CD4-positive, alpha-beta T cell (primary cell): ENCODE data around the gene ATF1. TPM values are rescaled to one million over a fixed set of nuclear protein-coding genes. Genes with fewer than 3 reads are reported as not detected.

ENCODE experiments used
- ATAC-seq: fragments of 200-7000 bp; cut with Tn5 transposase; one replicate; pipeline ENCODE4 v1.10.0; 2022; ENCODE audit warnings: mild to moderate bottlenecking; ENCODE audit not compliant: poor library complexity
- CTCF ChIA-PET: fragments of 350-600 bp; sonication (Branson Sonifier 250); formaldehyde crosslinking; loops from one replicate; lab custom pipeline; 2021; ENCODE audit warnings: antibody characterized with exemption, inconsistent platforms; lab: Charles Lee
- POLR2A ChIA-PET: fragments of 350-600 bp; sonication (Branson Sonifier 250); formaldehyde crosslinking; loops from one replicate; lab custom pipeline; 2021; ENCODE audit warnings: antibody characterized with exemption, inconsistent platforms; lab: Charles Lee
- DNase-seq, 14 experiments: peaks; one replicate each; pipeline ENCODE4 v3.0.0-alpha.2; 2013 to 2020; ENCODE audit warnings: mixed read lengths in 2 of 14
- H3K27ac ChIP-seq, 2 donors: one replicate each; pipeline versions ENCODE4 v1.5.1 to v1.7.0; 2013; ENCODE audit warnings: low read length in 2 of 2, low read depth in 1 of 2, mild to moderate bottlenecking in 1 of 2
- H3K27me3 ChIP-seq, 2 experiments: 1 replicate in 1 of 2; 2 replicates in 1 of 2; pipeline versions ENCODE4 v1.6.1 to v1.7.0; 2013; ENCODE audit warnings: low read length in 2 of 2, control low read depth in 1 of 2, mild to moderate bottlenecking in 1 of 2, moderate library complexity in 1 of 2; ENCODE audit not compliant: insufficient read depth in 2 of 2, control insufficient read depth in 1 of 2
- H3K36me3 ChIP-seq: one replicate; pipeline ENCODE4 v1.6.1; 2013; ENCODE audit warnings: low read length, control low read depth; ENCODE audit not compliant: insufficient read depth
- H3K4me1 ChIP-seq: one replicate; pipeline ENCODE4 v1.6.1; 2013; ENCODE audit warnings: low read length, control low read depth; ENCODE audit not compliant: insufficient read depth
- H3K4me3 ChIP-seq: one replicate; pipeline ENCODE4 v1.5.1; 2013; ENCODE audit warnings: mild to moderate bottlenecking, low read length, moderate library complexity
- H3K9me3 ChIP-seq, 2 experiments: 1 replicate in 1 of 2; 2 replicates in 1 of 2; pipeline versions ENCODE4 v1.6.1 to v1.7.0; 2013; ENCODE audit warnings: low read length in 2 of 2, mild to moderate bottlenecking in 2 of 2, control low read depth in 1 of 2, moderate library complexity in 1 of 2; ENCODE audit not compliant: control insufficient read depth in 1 of 2, insufficient read depth in 1 of 2
- H3K27ac Mint-ChIP-seq: one replicate; pipeline ENCODE4 v1.8.0; 2020; ENCODE audit warnings: mixed read lengths
- H3K27me3 Mint-ChIP-seq: one replicate; pipeline ENCODE4 v1.8.0; 2021; ENCODE audit warnings: mixed read lengths
- H3K36me3 Mint-ChIP-seq: one replicate; pipeline ENCODE4 v1.8.0; 2021; ENCODE audit warnings: low read depth, mixed read lengths
- H3K4me1 Mint-ChIP-seq: one replicate; pipeline ENCODE4 v1.8.0; 2021; ENCODE audit warnings: low read depth, mixed read lengths
- H3K4me3 Mint-ChIP-seq: one replicate; pipeline ENCODE4 v1.8.0; 2020; ENCODE audit warnings: mild to moderate bottlenecking, mixed read lengths
- H3K9me3 Mint-ChIP-seq: one replicate; pipeline ENCODE4 v1.8.0; 2020; ENCODE audit warnings: mixed read lengths
- CTCF ChIP-seq: fragments of 200-600 bp; IDR thresholded peaks from one replicate; pipeline ENCODE4 v1.8.0; 2022; ENCODE audit warnings: antibody characterized with exemption, mild to moderate bottlenecking
- intact Hi-C, 2 experiments: fragments of 100-400 bp; cut with DNase I in 1 of 2; cut with micrococcal nuclease in 1 of 2; formaldehyde crosslinking; loops; one replicate each; pipeline versions ENCODE4 v1.15.1 to v1.9.0; 2023 to 2025; cut with DNase I, micrococcal nuclease
- total RNA-seq, 174 experiments: library from RNA in 2 of 174; stranded (reverse) in 2 of 174; gene quantifications; one replicate each; pipeline ENCODE4 v1.2.3 and lab custom pipeline; 2021 to 2026

ATF1 gene
- total RNA-seq, 2 experiments from 2014 or later: 11.3 TPM

- H3K4me3 Mint-ChIP-seq: no peak overlapping the region
- CTCF ChIA-PET: no interaction called here
- POLR2A ChIA-PET: interaction anchor here (0.6 kb wide), 1 partner anchor 202 kb away, joined by 4 read pairs; no protein-coding TSS in a partner anchor
- no peaks in the 10 kb centered on the region for H3K9me3 Mint-ChIP-seq
- H3K36me3 Mint-ChIP-seq: peaks cover 90% of the 10 kb centered on the region
- no peaks in the 10 kb centered on the region for H3K4me1 ChIP-seq
- H3K4me1 Mint-ChIP-seq: no peaks in the 10 kb centered on the region
- no peaks in the 10 kb centered on the region for H3K27me3 Mint-ChIP-seq
- H3K9me3 ChIP-seq: no peaks in the 10 kb centered on the region
- no peak for ATAC-seq
- H3K4me3 ChIP-seq: no peak overlapping the region
- intact Hi-C loops: no loop called here
- TF ChIP-seq CTCF: no peak
- no peak overlapping the region for H3K27ac Mint-ChIP-seq
- H3K36me3 ChIP-seq: peaks cover 82% of the 10 kb centered on the region
- DNase-seq: no peak
- H3K27me3 ChIP-seq: no peaks in the 10 kb centered on the region
- no peak overlapping the region for H3K27ac ChIP-seq
Observed at GRCh38 chr12:50720085-50720484, 43.8 kb upstream of the ATF1 start.

- Histone ChIP-seq H3K36me3 (peaks cover 82% of the 10 kb centered on the region), H3K9me3 (no peaks in the 10 kb centered on the region), H3K27ac (no peak overlapping the region), H3K27me3 (no peaks in the 10 kb centered on the region), H3K4me1 (no peaks in the 10 kb centered on the region), H3K4me3 (no peak overlapping the region)
- no peak for TF ChIP-seq CTCF
- CTCF ChIA-PET: no interaction called here
- H3K4me1 Mint-ChIP-seq: no peaks in the 10 kb centered on the region
- POLR2A ChIA-PET: interaction anchor here (0.6 kb wide), 1 partner anchor 203 kb away, joined by 4 read pairs; no protein-coding TSS in a partner anchor
- H3K4me3 Mint-ChIP-seq: no peak overlapping the region
- H3K27me3 Mint-ChIP-seq: no peaks in the 10 kb centered on the region
- no peak for DNase-seq
- peaks cover 90% of the 10 kb centered on the region for H3K36me3 Mint-ChIP-seq
- intact Hi-C loops: no loop called here
- no peak overlapping the region for H3K27ac Mint-ChIP-seq
- no peaks in the 10 kb centered on the region for H3K9me3 Mint-ChIP-seq
- no peak for ATAC-seq
Observed at GRCh38 chr12:50720501-50720900, 43.4 kb upstream of the ATF1 start.

- H3K36me3 ChIP-seq: peaks cover 92% of the 10 kb centered on the region
- no peaks in the 10 kb centered on the region for H3K4me1 ChIP-seq
- CTCF ChIA-PET: no interaction called here
- Mint-ChIP-seq H3K4me1 (no peaks in the 10 kb centered on the region), H3K27me3 (no peaks in the 10 kb centered on the region), H3K36me3 (peaks cover 86% of the 10 kb centered on the region), H3K27ac (no peak overlapping the region), H3K9me3 (no peaks in the 10 kb centered on the region), H3K4me3 (no peak overlapping the region)
- intact Hi-C loops: no loop called here
- H3K4me3 ChIP-seq: no peak overlapping the region
- ATAC-seq: no peak
- POLR2A ChIA-PET: no interaction called here
- no peaks in the 10 kb centered on the region for H3K27me3 ChIP-seq
- no peak for DNase-seq
- no peak overlapping the region for H3K27ac ChIP-seq
- no peaks in the 10 kb centered on the region for H3K9me3 ChIP-seq
- no peak for TF ChIP-seq CTCF
Observed at GRCh38 chr12:50723865-50724264, 40.0 kb upstream of the ATF1 start.
